ENCODE results near the gene SRSF5.
"Not testable (repeated sequence)": the region's sequence is repeated elsewhere in the genome, so short reads cannot be mapped to it uniquely, and the experiment has no call there.

The SRSF5 gene

GRCh38 chr14:69766984-69767368, at the start of gene SRSF5:
Gene SRSF5 (plus strand): TSS chr14:69767142. CDS start chr14:69768157, 1,015 bp downstream.
- DNase-seq = peak; percentile 94 to 95

DNA sequence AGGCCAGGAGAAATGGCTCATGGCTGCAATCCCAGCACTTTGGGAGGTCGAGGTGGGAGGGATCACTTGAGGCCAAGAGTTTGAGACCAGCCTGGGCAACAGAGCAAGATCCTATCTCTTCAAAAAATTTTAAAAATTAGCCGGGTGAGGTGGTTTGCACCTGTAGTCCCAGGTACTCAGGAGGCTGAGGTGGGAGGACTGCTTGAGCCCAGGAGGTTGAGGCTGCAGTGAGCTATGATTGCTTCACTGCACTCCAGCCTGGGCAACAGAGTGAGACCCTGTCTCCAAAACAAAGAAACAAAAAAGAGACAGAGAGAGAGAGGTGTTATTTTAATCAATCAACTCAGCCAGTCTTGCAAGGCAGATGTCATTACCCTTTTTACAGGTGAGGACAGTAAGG, 48.3 kb upstream of the SRSF5 start:
- DNase-seq = not testable (repeated sequence)

DNA sequence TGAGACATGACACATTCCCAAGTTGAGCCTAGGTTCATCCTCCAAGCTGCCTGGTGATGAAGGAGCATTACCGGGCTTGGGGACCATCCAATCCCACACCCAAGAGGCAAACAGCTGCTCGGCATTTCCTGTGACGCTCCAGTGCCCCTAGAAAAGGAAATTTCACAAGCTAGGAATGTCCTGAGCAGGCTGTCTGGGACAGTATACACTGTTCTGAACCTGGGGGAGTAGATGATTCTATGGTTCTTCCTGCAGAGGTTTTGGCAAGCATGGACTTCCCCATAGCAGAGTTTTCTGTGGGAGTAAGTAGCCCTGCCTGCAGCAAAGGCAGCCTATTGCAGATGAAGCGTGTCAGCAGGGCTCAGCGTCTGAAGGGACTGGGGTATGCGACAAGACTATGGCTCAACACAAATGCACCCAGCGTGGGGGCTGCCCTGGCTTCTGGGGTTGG, 47.4 kb upstream of the SRSF5 start:
- no peak for DNase-seq

DNA sequence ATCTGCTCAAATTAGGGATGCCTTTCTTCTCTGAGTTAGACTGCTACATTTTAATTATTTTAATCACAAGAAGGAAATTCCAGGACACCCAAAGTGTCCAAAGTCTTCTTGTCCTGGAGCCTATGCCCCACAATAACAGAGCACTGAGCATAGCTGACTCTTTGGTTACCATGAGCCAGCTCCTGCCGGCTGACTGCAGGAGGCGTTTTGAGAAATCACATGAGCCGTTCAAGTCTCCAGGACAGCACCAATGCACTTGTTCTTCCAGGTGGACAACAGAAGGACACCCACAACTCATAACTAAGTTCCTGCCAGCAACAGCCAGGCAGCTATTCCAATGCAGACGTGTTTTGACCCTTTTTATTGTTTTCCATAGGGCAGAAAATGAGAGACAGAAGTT, 46.0 kb upstream of the SRSF5 start:
- no peak for DNase-seq

- DNase-seq = peak; percentile 87 to 88
Observed at GRCh38 chr14:69726761-69727511, 40.0 kb upstream of the SRSF5 start.

GRCh38 chr14:69727860-69728259, 39.1 kb upstream of the SRSF5 start:
- no peak for DNase-seq

DNA sequence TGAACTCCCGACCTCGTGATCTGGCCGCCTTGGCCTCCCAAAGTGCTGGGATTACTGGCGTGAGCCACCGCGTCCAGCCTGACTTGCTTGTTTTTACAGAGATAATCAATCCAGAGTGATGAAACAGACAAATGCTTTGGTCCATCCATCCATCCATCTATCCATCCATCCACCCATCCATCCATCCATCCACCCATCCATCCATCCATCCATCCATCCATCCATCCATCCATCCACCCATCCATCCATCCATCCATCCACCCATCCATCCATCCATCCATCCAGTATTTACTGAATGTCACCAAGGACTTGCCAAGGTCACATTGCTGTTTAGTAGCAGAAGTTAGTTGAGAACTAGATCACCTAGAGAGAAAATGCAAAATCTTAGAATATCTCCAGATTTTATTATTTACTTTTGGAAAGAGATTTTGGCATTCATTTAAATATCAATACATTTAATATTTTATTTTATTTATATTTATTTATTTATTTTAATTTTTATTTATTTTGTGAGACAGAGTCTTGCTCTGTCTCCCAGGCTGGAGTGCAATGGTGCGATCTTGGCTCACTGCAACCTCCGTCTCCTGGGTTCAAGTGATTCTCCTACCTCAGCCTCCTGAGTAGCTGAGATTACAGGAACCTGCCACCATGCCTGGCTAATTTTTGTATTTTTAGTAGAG, 34.9 kb upstream of the SRSF5 start:
- DNase-seq = not testable (repeated sequence)

GRCh38 chr14:69736405-69736804, 30.5 kb upstream of the SRSF5 start:
- DNase-seq = not testable (repeated sequence)

GRCh38 chr14:69741055-69741454, 25.9 kb upstream of the SRSF5 start:
- no peak for DNase-seq

- DNase-seq = no peak
Observed at GRCh38 chr14:69749956-69750355, 17.0 kb upstream of the SRSF5 start.

GRCh38 chr14:69750495-69750894, 16.4 kb upstream of the SRSF5 start:
- DNase-seq = no peak

DNA sequence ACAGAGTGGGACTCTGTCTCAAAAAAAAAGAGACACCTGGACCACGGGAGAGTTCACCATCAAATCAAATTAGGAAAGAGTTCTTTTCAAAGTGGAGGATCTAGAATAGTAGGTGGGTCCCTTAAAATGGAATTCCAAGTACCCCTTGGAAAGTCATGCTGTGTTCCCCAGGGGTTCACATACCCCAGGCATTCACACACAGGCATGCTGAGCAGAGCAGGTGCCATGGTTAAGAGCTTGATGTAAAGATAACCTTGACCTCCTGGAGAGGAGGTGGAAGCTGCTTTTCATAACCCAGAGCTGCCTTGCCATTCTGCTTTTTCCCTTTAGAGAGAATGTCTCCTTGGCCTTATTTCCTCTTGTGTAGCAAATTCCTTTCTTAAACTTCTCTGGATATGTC, 14.2 kb upstream of the SRSF5 start:
- no peak for DNase-seq

DNA sequence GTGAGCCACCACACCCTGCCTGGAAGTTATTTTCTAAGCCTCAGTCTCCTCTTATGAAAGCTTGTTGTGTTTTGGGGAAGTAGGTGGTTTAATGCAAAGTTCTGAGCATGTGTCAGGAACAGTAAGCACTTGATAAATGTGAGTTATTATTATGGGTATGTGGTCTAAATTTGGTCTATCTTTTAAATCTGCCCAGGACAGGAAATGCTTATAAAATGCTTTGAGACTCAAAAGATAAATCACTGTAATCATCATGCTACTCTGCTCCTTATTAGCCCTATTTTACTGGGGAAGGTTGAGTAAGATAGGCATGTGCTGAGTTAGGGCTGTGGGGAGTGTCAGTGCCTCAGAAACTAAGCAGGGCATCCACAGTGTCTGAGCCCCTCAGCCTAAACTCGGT, 13.1 kb upstream of the SRSF5 start:
- no peak for DNase-seq

DNA sequence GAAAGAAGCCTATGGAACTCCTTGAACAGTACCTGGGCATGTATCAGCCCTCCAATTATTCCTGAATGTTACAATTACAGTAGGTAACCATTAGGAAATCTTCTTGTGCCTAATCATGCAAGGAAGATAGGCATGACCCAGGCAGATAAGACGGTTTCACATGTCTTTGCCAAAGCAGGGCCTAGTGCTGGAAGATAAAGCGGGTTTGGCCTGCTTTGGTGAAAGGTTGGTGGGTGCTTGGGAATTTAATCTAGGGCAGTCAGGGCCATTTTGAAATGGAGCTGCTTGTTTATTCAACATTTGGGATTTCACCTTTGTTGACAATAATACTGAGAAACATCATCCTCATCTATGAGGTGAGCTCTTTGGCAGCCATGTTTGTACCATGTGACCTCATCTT, 12.5 kb upstream of the SRSF5 start:
- no peak for DNase-seq

- DNase-seq = no peak
Observed at GRCh38 chr14:69755296-69755695, 11.6 kb upstream of the SRSF5 start.

DNA sequence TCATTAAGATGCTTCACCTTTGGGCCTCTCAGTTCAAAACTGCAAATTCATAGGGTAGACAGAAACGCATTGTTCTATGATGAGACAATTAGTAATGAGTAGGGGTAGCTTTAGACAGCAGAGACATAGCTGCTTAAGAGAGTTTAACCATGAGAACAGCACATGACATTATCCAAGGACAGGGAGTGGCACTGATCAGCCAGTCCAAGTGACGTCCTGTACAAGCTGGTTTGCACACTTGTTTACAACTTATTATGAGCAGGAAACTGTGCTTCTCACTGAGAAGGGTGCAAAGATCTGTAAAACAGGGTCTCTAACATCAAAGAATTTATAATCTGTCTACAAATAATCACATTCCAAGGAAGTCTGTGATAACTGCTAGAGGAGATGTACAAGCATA, 11.2 kb upstream of the SRSF5 start:
- DNase-seq = no peak

GRCh38 chr14:69756298-69756697, 10.6 kb upstream of the SRSF5 start:
- DNase-seq = no peak

GRCh38 chr14:69760810-69761209, 6.1 kb upstream of the SRSF5 start:
- no peak for DNase-seq

GRCh38 chr14:69763761-69764510, 3.0 kb upstream of the SRSF5 start:
- DNase-seq = peak; percentile 39 to 44

- DNase-seq = peak; percentile 94
Observed at GRCh38 chr14:69767369-69767999, 542 bp downstream of the SRSF5 start.

GRCh38 chr14:69768873-69769272, 1.9 kb downstream of the SRSF5 start:
- DNase-seq = no peak

- DNase-seq = no peak
Observed at GRCh38 chr14:69769623-69770022, 2.7 kb downstream of the SRSF5 start.

- DNase-seq = no peak
Observed at GRCh38 chr14:69770559-69770958, 3.6 kb downstream of the SRSF5 start.
